ENCODE data around the gene IL2RA. TPM values are rescaled to one million over a fixed set of nuclear protein-coding genes. Genes with fewer than 3 reads are reported as not detected.

IL2RA gene
- total and polyA plus RNA-seq, 8 donors: 0.11 to 4.1 (median 0.33) TPM

DNA sequence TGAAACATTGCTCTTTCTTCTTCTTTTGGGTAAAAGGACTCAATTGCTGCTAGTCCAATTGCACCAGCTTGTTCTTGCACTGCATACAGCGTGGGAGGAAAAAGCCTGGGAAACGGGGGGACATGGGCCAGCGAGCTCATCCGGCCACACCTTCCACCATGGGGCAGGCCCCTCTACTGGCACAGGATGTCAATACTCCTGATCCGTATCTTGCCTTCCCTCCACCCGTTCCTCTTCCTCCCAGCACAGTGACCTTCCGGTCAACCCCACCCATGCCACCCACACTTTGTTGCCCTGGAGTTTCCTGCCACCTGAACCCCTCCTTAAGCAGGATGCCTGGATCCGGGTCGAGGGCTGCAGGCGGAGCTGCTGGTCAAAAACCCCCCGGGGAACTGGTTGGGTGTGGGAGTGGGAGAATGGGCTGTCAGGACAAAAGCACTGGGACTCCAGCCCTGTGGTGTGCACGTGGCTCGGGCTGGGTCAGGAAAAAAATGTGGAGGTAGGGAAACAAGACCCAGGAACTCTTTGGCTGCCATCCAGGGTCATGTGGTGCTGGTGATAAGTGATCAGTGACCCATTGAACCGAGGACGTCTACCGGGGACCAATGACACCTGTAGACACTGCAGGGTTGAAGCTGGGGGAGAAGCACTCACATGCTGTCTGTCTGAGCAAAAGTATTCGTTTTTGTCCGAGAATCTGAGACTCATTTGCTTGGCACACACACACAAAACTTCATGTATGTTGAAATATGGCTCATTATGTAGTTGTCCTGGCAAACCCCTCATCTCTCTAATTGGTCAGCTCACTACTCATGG, 8.1 kb downstream of the IL2RA start:
- H3K9me3 ChIP-seq: no peaks in the 10 kb centered on the region
- peaks cover 12 to 43% of the 10 kb centered on the region in 2 donors for H3K4me1 ChIP-seq
- intact Hi-C loops (cut with DNase I): no loop called here
- no peak for DNase-seq
- TF ChIP-seq, protein P1, sequence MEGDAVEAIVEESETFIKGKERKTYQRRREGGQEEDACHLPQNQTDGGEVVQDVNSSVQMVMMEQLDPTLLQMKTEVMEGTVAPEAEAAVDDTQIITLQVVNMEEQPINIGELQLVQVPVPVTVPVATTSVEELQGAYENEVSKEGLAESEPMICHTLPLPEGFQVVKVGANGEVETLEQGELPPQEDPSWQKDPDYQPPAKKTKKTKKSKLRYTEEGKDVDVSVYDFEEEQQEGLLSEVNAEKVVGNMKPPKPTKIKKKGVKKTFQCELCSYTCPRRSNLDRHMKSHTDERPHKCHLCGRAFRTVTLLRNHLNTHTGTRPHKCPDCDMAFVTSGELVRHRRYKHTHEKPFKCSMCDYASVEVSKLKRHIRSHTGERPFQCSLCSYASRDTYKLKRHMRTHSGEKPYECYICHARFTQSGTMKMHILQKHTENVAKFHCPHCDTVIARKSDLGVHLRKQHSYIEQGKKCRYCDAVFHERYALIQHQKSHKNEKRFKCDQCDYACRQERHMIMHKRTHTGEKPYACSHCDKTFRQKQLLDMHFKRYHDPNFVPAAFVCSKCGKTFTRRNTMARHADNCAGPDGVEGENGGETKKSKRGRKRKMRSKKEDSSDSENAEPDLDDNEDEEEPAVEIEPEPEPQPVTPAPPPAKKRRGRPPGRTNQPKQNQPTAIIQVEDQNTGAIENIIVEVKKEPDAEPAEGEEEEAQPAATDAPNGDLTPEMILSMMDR (IDR thresholded peaks at IDR 0.05): no peak
- no peaks in the 10 kb centered on the region for H3K36me3 ChIP-seq
- H3K27ac ChIP-seq: peak overlapping the region in 1 of 2 donors; percentile 64
- no peak overlapping the region for H3K4me3 ChIP-seq
- ATAC-seq: peak; percentile 26
- H3K27me3 ChIP-seq: no peaks in the 10 kb centered on the region

- intact Hi-C loops (cut with DNase I): no loop called here
- no peaks in the 10 kb centered on the region for H3K9me3 ChIP-seq
- DNase-seq (no peak), ATAC-seq (no peak)
- H3K27ac ChIP-seq: peak overlapping the region; percentile 13 to 61
- H3K36me3 ChIP-seq: no peaks in the 10 kb centered on the region
- H3K4me1 ChIP-seq: peaks cover 12 to 43% of the 10 kb centered on the region in 2 donors
- no peaks in the 10 kb centered on the region for H3K27me3 ChIP-seq
- H3K4me3 ChIP-seq: no peak overlapping the region
- TF ChIP-seq, protein P1 (IDR thresholded peaks at IDR 0.05): no peak
These were observed 8.9 kb downstream of the IL2RA start for GRCh38 chr10:6053303-6053702.

DNA sequence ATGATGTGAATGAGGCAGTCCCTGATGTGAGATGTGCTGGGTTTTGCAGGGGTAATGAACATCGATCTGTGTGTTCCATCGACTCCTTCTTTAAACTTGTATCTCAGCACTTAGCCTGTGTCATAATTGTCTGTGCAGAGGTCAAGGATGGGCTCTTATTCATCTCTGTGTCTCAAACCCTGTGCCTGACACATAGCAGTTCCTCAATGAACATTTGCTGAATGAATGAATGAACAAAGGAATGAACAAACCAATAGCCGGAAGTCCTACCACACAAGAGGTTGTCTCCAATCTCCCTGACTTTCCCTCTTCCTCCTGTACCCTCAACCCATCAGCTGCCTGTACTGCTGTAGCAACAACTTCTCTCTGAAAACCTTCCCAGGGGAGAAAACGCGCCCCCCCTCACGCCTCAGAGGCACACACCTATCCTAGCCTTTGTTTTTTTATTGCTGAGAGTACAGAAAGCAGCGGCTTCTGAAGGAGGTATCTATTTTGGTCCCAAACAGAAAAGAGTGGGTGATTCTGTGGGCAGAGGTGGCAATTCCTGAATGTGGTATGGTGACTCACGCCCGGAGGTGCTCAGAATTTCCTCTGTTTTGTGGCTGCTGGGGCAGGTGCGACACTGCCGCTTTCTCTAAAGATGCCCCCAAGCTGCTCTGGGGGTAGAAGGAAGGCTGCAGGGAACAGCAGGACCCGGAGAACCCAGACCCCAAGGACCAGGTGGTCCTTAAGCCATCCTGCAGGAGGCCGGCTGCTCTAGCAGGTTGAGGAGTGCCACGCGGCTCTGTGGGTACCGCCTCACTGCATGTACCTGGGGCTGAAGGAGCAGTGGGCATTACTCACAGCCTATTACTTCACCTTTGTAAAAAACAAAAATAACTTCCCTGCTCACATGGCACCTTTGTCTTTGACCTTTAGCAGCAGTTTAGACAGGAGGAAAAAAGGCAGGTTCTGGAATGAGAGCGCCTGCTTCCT, 9.6 kb downstream of the IL2RA start:
- TF ChIP-seq, protein P1 (IDR thresholded peaks at IDR 0.05): no peak
- H3K4me1 ChIP-seq: peaks cover 12 to 43% of the 10 kb centered on the region in 2 donors
- ATAC-seq: no peak
- H3K27me3 ChIP-seq: no peaks in the 10 kb centered on the region
- DNase-seq: no peak
- no peak overlapping the region for H3K4me3 ChIP-seq
- no peaks in the 10 kb centered on the region for H3K9me3 ChIP-seq
- peak overlapping the region; percentile 13 to 61 for H3K27ac ChIP-seq
- intact Hi-C loops (cut with DNase I): no loop called here
- H3K36me3 ChIP-seq: no peaks in the 10 kb centered on the region

DNA sequence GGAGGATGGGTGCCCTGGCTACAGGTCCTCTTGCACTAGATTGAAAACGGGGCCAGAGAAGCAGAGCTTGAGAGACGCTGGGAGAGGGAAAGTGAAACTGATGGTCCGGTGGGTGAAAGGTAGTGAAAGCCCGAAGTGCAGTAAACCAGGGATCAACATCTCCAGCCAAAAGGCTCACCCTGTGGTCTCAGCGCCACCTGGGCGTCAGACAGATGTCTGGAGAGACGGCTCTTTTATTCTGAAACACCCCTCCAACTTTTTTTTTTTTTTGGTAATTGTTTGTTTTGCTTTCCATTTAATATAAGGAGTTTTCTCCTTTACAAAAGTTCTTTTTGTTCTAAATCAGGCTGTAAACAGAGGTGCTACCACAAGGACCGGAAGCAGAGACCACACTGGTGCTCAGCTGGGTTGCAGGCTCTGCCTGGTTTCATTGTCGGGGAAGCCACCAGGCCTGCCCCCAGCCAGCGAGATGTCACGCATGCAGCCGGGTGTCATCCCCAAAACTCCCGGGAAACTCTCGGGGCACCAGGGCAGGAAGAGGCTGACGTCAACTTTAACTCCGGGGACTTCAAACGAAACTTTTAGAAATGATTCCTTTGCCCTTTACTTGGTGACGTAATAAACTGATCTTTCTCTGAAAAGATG, 11.2 kb downstream of the IL2RA start:
- Histone ChIP-seq H3K9me3 (no peaks in the 10 kb centered on the region), H3K27ac (peak overlapping the region; percentile 19 to 79), H3K4me3 (peak overlapping the region; percentile 2 to 29), H3K4me1 (peaks cover 12 to 43% of the 10 kb centered on the region in 2 donors), H3K36me3 (no peaks in the 10 kb centered on the region), H3K27me3 (no peaks in the 10 kb centered on the region)
- intact Hi-C loops (cut with DNase I): no loop called here
- ATAC-seq (peak; percentile 91), DNase-seq (peak; percentile 32 to 76 (median 67))
- TF ChIP-seq, protein P1 (IDR thresholded peaks at IDR 0.05): peak; percentile 12 to 27

Data from left lung (tissue), 10 donors.